Memory B cell (primary cell): ENCODE results near the gene SLC7A1.

Source experiments
- ATAC-seq: fragments of 150-1000 bp; cut with Tn5 transposase; 2 replicates; pipeline ENCODE4 v1.10.0; 2021; ENCODE audit warnings: low read depth, mild to moderate bottlenecking, moderate library complexity
- DNase-seq, 2 donors: peaks; one replicate each; pipeline ENCODE4 v3.0.0; 2022; ENCODE audit warnings: low spot score in 2 of 2
- H3K27ac Mint-ChIP-seq: one replicate; pipeline ENCODE4 v1.8.0; 2022; ENCODE audit warnings: mild to moderate bottlenecking, moderate library complexity, mixed read lengths
- H3K27me3 Mint-ChIP-seq: one replicate; pipeline ENCODE4 v1.8.0; 2022; ENCODE audit warnings: mixed read lengths
- H3K36me3 Mint-ChIP-seq: one replicate; pipeline ENCODE4 v1.8.0; 2022; ENCODE audit warnings: mild to moderate bottlenecking, mixed read lengths
- H3K4me1 Mint-ChIP-seq: one replicate; pipeline ENCODE4 v1.8.0; 2022; ENCODE audit warnings: mixed read lengths
- H3K4me3 Mint-ChIP-seq: one replicate; pipeline ENCODE4 v1.8.0; 2022; ENCODE audit warnings: mild to moderate bottlenecking, moderate library complexity, mixed read lengths
- H3K9me3 Mint-ChIP-seq: one replicate; pipeline ENCODE4 v1.8.0; 2022; ENCODE audit warnings: mixed read lengths

Gene SLC7A1

DNA sequence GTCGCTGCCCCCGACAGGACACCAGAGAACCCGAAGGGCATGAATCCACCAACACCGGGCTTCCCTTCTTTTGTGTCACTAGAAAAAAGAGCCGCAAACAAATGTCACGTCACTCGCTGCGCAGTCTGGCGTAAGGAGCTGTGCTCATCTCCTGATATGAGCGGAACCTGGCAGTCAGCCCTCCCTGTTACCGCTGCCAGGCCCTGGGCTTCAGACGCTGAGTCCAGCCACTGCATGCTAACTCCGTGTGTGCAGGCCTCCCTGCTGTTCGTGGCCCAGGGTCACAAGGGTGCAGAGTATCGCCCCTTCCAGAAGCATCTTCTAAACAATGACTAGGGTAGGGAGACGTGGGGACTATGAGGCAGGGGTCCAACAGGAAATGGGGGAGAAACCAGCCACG lies 71.3 kb downstream of the SLC7A1 start:
- Mint-ChIP-seq H3K4me1 (no peaks in the 10 kb centered on the region), H3K27me3 (no peaks in the 10 kb centered on the region), H3K4me3 (no peak overlapping the region), H3K9me3 (no peaks in the 10 kb centered on the region), H3K27ac (no peak overlapping the region), H3K36me3 (peaks cover 23% of the 10 kb centered on the region)
- no peak for DNase-seq
- ATAC-seq: no peak

DNA sequence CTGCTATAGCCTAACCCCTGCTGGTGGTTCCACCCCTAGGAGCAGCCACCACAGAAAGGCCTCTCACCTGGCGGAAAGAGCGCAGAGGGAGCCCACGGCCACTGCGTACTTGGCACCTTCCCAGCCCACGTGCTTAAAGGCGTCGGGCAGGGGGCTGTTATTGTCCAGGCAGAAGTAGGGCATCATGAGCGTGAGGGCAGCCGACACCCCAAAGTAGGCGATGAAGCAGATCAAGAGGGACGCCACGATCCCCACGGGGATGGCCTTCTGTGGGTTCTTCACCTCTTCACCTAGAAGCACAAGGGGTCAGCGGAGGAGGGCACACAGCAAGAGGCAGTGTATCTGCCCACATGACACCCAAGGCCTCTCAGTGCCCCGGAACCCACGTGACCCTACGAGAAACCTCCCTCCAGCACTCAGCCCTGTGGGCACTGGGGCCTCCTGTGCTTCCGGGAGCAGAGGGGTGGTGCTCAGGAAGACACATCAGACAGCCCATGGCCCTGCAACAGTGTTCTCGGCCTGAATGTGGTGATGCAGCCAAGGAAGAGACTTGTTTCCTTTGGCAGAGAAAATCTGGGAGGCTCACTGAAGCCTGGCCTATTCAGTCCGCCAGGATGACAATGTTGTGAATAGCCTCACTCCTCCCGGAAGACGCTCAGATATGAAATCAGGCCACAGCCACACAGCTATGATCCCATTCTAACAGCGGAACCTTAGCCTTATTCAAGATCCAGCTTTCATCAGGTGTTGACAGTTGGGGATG lies 72.1 kb downstream of the SLC7A1 start:
- Mint-ChIP-seq H3K9me3 (no peaks in the 10 kb centered on the region), H3K27ac (peak overlapping the region; percentile 41), H3K27me3 (no peaks in the 10 kb centered on the region), H3K4me3 (no peak overlapping the region), H3K36me3 (peaks cover 22% of the 10 kb centered on the region), H3K4me1 (no peaks in the 10 kb centered on the region)
- ATAC-seq: no peak
- DNase-seq: no peak

DNA sequence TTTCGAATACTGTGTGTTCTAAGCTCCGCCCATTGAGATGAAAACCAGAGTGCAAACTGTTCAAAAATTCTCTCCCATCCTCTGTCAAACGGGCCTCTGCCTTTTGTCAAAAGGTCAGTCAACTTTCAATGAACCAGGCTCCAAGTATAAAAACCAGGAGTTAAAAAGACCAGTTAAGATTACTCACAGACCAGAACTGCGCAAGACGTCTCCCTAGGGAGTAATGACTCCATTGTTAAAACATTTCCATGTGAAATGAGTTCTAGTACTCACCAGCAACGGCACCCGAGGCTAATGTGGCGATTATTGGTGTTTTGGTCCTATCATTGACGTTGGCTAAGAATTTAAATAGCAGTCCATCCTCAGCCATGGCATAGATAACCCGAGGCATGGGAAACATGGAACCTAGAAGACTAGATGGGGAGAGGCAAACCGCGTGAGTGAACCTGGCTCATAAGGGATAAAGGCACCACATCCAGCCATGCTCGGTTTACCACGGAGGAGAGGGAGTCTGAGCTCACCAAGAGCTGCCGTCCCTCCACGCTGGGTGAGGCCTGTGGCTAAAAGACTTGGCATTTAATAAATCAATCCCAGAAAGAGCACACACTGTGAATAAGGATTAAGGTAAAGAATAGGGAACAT lies 73.3 kb downstream of the SLC7A1 start:
- H3K27me3 Mint-ChIP-seq: no peaks in the 10 kb centered on the region
- no peak for ATAC-seq
- H3K36me3 Mint-ChIP-seq: peaks cover 23% of the 10 kb centered on the region
- DNase-seq: no peak
- H3K4me1 Mint-ChIP-seq: no peaks in the 10 kb centered on the region
- no peak overlapping the region for H3K4me3 Mint-ChIP-seq
- no peaks in the 10 kb centered on the region for H3K9me3 Mint-ChIP-seq
- H3K27ac Mint-ChIP-seq: no peak overlapping the region

DNA sequence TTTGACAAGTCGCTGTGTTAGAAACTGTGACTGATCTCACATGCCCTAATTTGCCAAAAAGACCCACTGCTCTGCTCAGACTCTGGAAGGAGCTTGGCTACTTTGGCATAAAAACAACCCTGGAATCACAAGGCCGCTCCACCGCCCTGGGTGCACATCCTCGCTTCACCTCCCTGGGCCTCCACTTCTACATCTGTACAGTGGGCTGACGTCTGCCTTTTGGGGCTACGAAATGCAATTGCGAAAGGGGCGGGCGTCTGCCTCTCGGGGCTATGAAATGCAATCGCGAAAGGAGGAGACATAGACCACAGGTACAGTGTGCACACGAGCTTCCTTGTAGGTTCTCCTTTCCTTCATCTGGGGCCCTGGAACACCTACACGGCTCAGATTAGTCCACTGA lies 74.2 kb downstream of the SLC7A1 start:
- H3K9me3 Mint-ChIP-seq: no peaks in the 10 kb centered on the region
- no peak for DNase-seq
- H3K4me1 Mint-ChIP-seq: no peaks in the 10 kb centered on the region
- H3K27me3 Mint-ChIP-seq: no peaks in the 10 kb centered on the region
- no peak for ATAC-seq
- H3K36me3 Mint-ChIP-seq: peaks cover 21% of the 10 kb centered on the region
- H3K27ac Mint-ChIP-seq: no peak overlapping the region
- H3K4me3 Mint-ChIP-seq: no peak overlapping the region

DNA sequence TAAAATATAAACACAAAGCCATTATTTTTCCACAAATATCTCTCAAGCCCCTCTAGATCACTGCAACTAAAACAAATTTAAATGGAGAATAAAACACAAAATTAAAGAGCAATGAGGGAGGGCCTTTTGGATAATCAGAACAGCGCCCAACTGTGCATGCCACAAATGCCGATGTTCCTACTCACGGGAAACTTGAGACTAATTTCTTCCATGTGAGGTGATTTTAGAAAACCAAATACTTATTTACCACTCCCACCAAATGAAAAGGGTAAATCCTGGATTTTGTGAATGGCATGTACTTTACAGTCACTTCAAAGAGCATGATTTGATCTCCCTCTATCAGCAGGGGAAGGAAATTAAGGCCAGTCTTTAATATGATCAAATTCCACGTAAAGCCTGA lies 74.8 kb downstream of the SLC7A1 start:
- Mint-ChIP-seq H3K27me3 (no peaks in the 10 kb centered on the region), H3K27ac (no peak overlapping the region), H3K36me3 (peaks cover 21% of the 10 kb centered on the region), H3K9me3 (no peaks in the 10 kb centered on the region), H3K4me1 (no peaks in the 10 kb centered on the region), H3K4me3 (no peak overlapping the region)
- no peak for DNase-seq
- no peak for ATAC-seq

DNA sequence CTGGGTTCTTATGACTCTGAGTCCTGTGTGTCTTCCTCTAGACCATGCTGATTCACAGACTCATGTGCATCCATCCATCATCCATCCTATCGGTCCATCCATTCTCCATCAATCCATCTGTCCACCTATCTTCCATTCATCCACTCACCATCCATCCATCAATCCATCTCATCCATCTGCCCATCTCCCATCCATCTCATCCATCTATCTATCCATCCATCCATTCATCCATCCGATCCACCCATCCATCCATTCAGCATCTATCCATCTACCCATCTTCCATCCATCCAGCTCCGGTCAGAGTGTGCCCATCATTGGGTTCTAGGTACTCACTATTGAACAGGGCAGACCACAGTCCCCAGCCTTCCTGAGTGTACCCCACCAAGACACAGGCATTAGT lies 75.6 kb downstream of the SLC7A1 start:
- Mint-ChIP-seq H3K36me3 (peaks cover 21% of the 10 kb centered on the region), H3K27me3 (no peaks in the 10 kb centered on the region), H3K4me3 (no peak overlapping the region), H3K27ac (peak overlapping the region; percentile 17), H3K4me1 (no peaks in the 10 kb centered on the region), H3K9me3 (no peaks in the 10 kb centered on the region)
- ATAC-seq (no peak), DNase-seq (no peak)

DNA sequence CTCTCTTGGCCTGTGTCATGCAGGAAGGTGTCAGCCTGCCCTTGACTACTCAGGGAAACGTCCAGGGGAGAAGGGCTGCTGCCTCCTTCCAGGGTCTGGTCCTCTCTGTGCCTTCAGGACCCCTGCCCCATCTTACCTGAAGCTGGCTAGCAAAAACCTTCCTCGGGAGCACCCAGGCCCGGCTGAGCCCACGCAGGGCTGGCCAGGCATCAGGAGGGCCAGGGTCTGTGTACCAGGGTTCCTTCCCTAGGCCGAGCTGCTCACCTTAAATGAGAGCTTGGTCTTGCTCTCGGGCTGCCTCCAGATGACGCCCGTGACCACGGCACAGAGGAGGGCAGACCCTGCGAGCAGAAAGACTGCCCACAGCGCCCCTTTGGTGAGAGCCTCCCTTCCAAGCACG lies 78.6 kb downstream of the SLC7A1 start:
- no peaks in the 10 kb centered on the region for H3K27me3 Mint-ChIP-seq
- peaks cover 19% of the 10 kb centered on the region for H3K36me3 Mint-ChIP-seq
- H3K27ac Mint-ChIP-seq: no peak overlapping the region
- H3K9me3 Mint-ChIP-seq: no peaks in the 10 kb centered on the region
- H3K4me3 Mint-ChIP-seq: no peak overlapping the region
- ATAC-seq (no peak), DNase-seq (no peak)
- no peaks in the 10 kb centered on the region for H3K4me1 Mint-ChIP-seq

DNA sequence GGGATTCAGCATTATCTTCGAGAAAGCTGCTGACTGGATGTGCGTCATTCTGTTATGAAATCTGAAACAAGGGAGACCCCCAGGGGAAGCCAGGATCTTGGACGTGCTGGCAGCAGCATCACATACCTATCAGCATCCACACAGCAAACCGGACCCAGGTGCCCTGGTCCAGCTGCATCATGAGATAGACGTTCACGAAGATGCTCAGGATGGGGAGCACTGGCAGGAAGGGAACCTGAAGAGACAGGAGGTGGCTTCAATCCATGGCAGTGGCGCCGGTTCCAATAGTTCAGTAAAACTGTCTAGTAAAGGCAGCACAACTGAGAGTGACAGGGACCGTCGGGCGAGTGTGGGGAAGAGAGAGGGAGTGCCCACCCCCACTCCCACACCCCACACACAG lies 79.5 kb downstream of the SLC7A1 start:
- Mint-ChIP-seq H3K4me3 (no peak overlapping the region), H3K27ac (no peak overlapping the region), H3K9me3 (no peaks in the 10 kb centered on the region), H3K36me3 (peaks cover 19% of the 10 kb centered on the region), H3K4me1 (no peaks in the 10 kb centered on the region), H3K27me3 (no peaks in the 10 kb centered on the region)
- no peak for ATAC-seq
- DNase-seq: no peak

DNA sequence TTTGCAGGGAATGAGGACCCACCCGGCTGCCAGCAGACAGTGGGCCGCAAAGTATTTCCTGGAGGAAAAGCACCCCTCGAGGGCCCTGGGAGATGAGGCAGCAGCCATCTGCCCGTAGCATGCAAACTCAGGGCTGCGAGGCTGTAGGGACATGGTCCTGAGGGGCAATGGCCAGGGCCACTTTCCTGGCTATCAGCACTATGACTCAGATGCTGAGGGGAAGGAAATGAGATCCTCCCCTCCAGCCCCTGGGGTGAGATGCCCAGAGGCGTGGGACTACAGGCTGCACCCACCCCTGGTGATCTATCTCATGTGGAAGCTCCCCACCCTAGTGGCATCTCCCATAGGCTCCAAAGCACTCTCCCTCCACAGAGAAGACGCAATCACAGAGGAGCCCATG lies 80.1 kb downstream of the SLC7A1 start:
- Mint-ChIP-seq H3K4me1 (no peaks in the 10 kb centered on the region), H3K27me3 (no peaks in the 10 kb centered on the region), H3K9me3 (no peaks in the 10 kb centered on the region), H3K4me3 (no peak overlapping the region), H3K36me3 (peaks cover 19% of the 10 kb centered on the region), H3K27ac (no peak overlapping the region)
- ATAC-seq (no peak), DNase-seq (no peak)

DNA sequence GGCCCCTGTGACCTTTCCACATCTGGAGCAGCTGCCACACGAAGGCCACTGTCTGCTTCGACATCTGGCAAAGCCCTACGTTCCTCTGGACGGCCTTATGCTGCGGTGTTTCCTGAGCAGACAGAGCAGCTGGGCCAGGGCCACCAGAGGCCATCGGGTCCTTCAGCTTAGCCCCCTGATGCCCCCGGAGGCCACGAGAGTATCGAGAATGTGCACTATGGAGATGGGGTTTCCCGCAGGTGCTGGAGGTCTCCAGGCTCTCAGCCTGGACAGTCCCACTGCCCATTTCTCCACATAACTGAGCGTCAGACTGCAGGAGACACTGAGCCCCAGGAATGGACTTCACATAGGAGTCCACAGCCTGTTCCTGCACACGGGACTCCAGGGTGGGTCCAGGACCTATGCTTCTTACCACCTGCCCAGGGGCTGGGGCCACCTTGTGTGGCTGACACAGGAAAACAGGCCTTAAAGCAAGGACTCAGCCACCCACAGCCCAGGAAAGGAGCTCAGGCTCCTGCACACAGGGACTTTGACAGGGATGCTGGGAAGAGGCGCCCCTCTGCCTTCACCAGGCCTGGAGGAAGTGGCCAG lies 80.7 kb downstream of the SLC7A1 start:
- H3K36me3 Mint-ChIP-seq: peaks cover 16% of the 10 kb centered on the region
- DNase-seq: no peak
- no peaks in the 10 kb centered on the region for H3K9me3 Mint-ChIP-seq
- H3K4me3 Mint-ChIP-seq: no peak overlapping the region
- ATAC-seq: no peak
- no peaks in the 10 kb centered on the region for H3K27me3 Mint-ChIP-seq
- H3K27ac Mint-ChIP-seq: no peak overlapping the region
- H3K4me1 Mint-ChIP-seq: no peaks in the 10 kb centered on the region

DNA sequence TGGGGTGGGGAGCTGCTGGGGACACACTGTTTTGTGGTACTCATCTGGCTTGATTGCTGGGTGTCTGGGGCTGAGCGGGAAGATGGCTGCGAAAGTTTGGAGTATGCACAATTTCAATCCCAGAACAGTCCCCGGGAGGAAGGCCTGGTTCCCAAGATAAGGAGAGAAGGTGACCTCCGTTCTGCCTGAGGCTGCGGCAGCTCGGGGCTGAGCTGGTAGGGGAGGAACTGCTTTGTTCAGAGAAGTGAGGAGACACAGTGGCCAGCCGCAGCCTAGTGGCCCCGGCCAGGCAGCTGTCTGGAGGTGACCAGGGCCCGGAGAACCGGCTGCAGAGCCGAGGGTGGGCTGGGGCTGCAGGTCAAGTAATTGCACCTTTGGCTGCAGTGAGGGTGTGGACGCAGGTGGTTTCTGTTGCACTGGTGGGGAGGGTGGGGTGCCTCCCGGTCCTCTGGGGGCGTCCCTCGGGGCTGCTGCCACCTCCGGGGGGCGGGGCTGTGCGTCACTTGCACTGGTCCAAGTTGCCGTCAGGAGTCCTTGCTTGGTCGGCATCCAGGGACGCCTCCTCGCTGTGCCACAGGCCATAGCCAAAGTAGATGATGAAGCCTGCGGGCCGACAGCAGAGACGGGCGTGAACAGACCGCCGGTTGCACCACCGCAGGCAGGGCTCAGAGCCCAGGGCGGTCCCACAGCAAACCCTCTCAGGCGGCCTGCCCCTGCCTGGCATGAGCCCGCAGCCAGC lies 81.3 kb downstream of the SLC7A1 start:
- H3K9me3 Mint-ChIP-seq: no peaks in the 10 kb centered on the region
- no peak overlapping the region for H3K4me3 Mint-ChIP-seq
- H3K36me3 Mint-ChIP-seq: peaks cover 12% of the 10 kb centered on the region
- no peaks in the 10 kb centered on the region for H3K27me3 Mint-ChIP-seq
- ATAC-seq (no peak), DNase-seq (no peak)
- no peak overlapping the region for H3K27ac Mint-ChIP-seq
- no peaks in the 10 kb centered on the region for H3K4me1 Mint-ChIP-seq

DNA sequence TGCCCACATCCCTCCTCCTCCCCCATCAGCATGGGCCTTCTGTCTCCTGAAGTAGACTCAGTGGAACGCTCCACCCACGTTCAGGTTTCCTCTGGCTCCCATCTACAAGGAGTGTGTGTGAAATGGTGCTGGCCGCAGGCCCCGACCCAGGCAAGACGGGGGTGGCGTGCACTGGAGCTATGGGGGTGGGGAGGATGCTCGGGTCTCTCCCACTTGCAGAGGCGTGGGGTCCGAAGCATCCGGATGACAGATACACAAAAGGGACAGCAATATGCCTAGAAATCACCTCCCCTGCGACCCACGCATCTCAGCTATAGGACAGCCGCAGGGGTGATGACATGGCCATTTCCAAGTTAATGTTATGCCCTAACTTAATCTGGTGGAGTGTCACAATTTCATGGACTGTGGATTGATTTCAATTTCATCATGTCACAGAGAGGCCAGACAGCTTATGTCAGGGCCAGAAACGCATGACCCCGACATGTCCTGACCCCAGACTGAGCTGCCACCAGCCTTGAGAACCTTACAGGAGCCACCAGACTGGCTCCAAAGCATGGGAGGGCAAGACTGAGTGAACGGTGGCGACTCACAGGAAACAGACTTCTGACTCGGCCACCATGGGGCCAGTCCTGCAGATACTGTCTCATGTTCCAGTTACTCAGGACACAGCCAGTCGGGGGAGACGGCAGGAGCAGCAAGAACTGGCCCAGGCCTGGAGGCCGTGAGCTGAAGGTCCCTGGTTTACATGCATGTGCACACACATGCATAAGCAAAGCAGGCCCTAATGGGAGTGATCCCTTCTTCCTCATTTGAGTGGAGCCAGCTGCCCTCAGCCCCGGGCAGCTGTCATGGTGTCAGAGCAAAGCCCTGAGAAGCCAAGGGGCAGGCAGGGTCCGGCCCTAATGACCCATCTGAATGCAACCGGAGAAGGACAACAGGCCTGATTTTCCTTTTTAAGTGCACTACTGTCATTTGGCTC lies 82.2 kb downstream of the SLC7A1 start:
- Mint-ChIP-seq H3K27ac (no peak overlapping the region), H3K4me3 (no peak overlapping the region), H3K27me3 (no peaks in the 10 kb centered on the region), H3K36me3 (peaks cover 11% of the 10 kb centered on the region), H3K4me1 (no peaks in the 10 kb centered on the region), H3K9me3 (no peaks in the 10 kb centered on the region)
- ATAC-seq (no peak), DNase-seq (no peak)

DNA sequence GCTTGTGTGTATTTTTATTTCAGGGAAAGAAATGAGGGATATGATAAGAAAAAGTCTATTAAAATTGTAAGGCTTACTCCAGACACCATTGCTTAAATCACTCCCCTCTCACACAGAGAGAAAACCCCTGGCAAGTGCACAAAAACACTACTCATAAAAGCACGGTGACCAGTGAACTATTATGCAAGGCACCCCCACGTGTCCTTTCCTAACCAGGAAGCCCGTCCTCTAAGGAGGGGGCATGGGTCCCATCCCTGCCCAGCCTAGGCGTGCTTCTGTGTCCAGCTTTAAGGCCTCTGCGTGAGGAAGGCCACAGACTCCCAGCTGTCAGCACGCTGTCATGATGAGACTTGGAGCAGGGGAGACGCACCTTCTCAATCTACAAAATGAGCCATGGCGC lies 83.5 kb downstream of the SLC7A1 start:
- no peak overlapping the region for H3K27ac Mint-ChIP-seq
- no peak overlapping the region for H3K4me3 Mint-ChIP-seq
- ATAC-seq: no peak
- H3K36me3 Mint-ChIP-seq: peaks cover 7% of the 10 kb centered on the region
- no peak for DNase-seq
- no peaks in the 10 kb centered on the region for H3K4me1 Mint-ChIP-seq
- H3K27me3 Mint-ChIP-seq: no peaks in the 10 kb centered on the region
- H3K9me3 Mint-ChIP-seq: no peaks in the 10 kb centered on the region
